Measurements from ENCODE around the gene TINAGL1.

The TINAGL1 gene

GRCh38 chr1:31576201-31576669 lies at the start of gene TINAGL1:
Gene TINAGL1, plus strand, starts transcription at chr1:31576515. Its CDS starts 634 bp downstream, at chr1:31577149.
- peak; percentile 33 for DNase-seq (ENCODE audit: low spot score)

GRCh38 chr1:31529999-31530684 lies 46.2 kb upstream of the TINAGL1 start:
- DNase-seq (ENCODE audit: low spot score) = no peak

- no peak for DNase-seq (ENCODE audit: low spot score)
Observed at GRCh38 chr1:31531177-31531999, 44.9 kb upstream of the TINAGL1 start.

DNA sequence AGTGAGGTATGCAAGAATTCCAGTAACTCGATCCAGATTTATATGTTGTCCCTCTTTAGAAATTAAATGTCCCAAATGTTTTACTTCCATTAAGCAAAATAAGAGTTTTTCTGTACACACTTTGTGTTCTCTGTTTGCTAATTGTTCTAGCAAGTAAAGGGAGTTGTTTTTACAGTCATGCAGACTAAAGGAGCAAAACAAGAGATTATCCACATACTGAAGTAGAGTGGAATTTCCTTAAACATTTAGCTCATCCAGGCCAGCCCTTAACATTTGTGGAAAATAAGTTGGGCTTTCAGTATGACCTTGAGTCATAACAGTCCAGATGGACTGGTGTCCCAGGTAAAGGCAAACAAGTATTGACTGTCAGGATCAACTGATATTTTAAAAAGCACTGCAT lies 44.1 kb upstream of the TINAGL1 start:
- DNase-seq (ENCODE audit: low spot score) = no peak

DNA sequence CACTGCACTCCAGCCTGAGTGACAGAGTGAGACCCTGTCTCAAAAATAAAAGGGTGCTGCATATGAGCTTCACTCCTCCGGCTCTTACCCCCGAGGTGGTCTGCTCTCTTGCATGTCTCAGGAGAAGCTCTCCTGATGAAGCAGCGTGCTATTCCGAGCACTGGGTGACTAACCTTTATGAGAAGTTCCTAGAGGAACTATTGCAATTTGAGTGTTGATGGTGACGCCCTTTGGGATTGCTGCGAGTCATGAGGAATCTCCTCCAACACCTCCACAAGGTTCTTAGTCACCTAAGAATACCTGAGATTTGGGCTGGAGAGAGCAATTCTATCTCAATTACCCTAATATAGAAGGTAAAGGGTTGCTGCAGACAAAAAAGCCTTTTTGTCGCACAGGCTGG lies 40.8 kb upstream of the TINAGL1 start:
- DNase-seq (ENCODE audit: low spot score) = no peak

GRCh38 chr1:31539329-31539728 lies 37.0 kb upstream of the TINAGL1 start:
- DNase-seq (ENCODE audit: low spot score) = no peak

DNA sequence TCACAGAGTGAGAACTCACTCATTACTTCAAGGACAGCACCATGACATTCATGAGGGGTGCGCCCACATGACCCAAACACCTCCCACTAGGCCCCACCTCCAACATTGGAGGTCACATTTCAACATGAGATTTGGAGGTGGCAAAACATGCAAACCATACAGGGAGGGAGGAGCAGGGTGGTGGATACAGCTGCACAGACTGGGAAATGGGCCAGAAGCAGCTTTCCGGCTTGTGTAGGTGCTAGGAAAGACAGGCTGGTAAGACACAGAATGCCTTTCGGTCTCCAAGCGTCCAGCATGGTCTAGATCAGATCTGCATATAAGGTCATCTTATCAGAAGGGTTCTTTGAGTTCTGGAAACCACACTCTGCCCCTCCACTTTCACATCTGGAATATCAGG lies 35.1 kb upstream of the TINAGL1 start:
- no peak for DNase-seq (ENCODE audit: low spot score)

DNA sequence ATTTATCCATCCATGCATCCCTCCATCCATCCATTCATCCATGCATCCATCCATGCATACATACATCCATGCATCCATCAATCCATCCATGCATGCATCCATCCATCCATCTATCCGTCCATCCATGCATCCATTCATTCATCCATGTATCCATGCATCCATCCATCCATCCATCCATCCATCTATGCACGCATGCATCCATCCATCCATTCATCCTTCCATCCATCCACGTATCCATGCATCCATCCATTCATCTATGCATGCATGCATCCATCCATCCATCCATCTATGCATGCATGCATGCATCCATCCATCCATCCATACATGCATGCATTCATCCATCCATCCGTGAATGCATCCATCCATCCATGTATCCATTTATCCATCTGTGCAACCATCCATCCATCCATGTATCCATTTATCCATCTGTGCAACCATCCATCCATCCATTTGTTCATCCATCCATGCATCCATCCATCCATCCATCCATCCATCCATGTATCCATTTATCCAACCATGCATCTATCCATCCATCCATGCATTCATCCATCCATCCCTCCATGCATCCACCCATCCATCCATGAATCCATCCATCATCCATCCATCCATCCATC lies 30.3 kb upstream of the TINAGL1 start:
- no peak for DNase-seq (ENCODE audit: low spot score)

- peak; percentile 37 for DNase-seq (ENCODE audit: low spot score)
Observed at GRCh38 chr1:31548534-31548906, 27.8 kb upstream of the TINAGL1 start.

- DNase-seq (ENCODE audit: low spot score) = peak; percentile 84
Observed at GRCh38 chr1:31548907-31549808, 27.2 kb upstream of the TINAGL1 start.

DNA sequence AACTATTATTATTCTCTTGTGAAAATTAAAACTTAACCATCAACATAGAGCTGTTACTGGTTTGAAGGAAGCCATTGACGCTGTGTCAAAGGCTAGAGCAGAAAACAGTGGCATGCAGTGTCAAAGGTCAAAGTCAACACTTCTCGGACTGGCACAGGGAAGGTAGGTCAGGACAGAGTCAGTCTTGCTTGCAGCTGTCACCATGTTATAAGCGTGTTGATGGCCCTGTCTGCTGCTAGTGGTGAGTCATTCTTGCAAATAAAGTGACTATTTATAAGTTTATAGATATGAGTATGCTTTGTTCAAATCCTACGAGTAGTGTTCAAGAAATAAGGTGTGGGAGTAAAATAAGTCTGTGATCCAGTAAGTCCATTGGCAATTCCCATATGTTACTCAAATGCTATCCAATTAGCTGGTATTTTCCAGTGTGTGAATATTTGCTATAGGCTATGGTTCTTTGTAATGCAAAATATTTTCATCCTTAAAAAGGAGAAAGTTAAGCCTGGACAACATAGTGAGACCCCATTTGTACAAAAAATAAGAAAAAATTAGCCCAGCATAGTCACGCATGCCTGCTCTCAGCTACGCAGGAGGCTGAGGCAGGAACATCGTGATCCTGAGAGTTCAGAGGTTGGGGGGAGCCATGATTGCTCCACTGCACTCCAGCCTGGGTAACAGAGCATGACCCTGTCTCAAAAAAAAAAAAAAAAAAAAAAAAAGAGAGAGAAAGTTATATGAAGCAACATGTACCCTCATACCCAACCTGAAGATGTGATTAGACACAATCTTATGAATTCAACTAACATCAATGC lies 26.3 kb upstream of the TINAGL1 start:
- DNase-seq (ENCODE audit: low spot score) = no peak

- no peak for DNase-seq (ENCODE audit: low spot score)
Observed at GRCh38 chr1:31551208-31551607, 25.1 kb upstream of the TINAGL1 start.

GRCh38 chr1:31552489-31552888 lies 23.8 kb upstream of the TINAGL1 start:
- no peak for DNase-seq (ENCODE audit: low spot score)

DNA sequence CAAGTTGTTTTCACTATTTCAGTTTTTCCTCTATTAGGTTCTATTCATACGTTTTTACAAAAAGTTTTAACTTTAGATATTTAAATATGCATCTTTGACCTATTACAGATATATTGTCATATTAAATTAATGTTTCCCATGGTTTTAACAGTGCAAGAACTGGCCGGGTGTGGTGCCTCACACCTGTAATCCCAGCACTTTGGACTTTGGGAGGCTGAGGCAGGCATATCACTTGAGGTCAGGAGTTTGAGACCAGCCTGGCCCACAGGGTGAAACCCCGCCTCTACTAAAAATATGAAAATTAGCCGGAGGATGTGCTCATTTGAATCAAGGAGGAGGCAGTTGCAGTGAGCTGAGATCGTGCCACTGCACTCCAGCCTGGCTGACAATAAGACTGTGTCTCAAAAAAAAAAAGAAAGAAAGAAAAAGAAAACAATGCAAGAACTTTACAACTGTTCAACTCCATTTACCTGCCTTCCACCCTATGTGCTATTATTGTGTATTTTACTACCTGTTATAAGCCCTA lies 19.8 kb upstream of the TINAGL1 start:
- no peak for DNase-seq (ENCODE audit: low spot score)

DNA sequence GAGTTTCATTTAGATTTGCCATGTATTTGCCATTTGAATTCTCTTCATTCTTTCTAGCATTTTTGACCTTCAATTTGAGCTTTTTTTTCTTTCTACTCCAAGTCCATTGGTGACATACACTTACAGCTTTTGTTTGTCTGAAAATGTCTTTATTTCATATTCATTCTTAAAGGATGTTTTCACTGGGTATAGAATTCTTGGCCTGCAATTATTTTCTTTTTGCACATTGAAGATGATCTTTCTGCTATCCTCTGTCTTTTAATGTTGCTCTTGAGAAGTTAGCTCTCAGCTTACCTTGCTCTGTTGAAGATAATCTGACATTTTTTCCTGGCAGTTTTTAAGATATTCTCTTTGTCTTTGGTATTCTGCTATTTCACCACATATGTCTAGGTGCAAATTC lies 16.6 kb upstream of the TINAGL1 start:
- DNase-seq (ENCODE audit: low spot score) = no peak

- DNase-seq (ENCODE audit: low spot score) = no peak
Observed at GRCh38 chr1:31560394-31560793, 15.9 kb upstream of the TINAGL1 start.

- no peak for DNase-seq (ENCODE audit: low spot score)
Observed at GRCh38 chr1:31562707-31563360, 13.5 kb upstream of the TINAGL1 start.

DNA sequence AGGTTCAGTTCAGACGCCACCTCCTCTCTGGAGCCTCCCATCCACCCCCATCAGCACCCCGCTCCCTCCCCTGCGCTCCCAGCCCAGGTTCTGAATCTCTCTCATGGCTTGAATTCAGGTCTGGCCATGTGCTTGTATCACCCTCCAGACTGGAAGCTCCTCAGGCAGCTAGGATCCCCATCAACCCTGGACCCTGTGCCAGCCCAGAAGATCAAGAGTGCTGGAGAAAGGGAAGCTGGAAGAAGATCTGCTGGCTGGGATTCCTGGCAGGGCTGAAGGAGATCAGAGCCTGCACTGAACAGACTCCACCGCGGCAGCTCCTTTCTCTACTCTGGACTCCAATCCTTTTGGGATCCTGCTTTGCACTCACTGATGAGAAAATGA lies 11.7 kb upstream of the TINAGL1 start:
- DNase-seq (ENCODE audit: low spot score) = no peak

- no peak for DNase-seq (ENCODE audit: low spot score)
Observed at GRCh38 chr1:31567956-31568570, 8.3 kb upstream of the TINAGL1 start.

Data from D341Med (cell line).